ENCODE measurements around the gene HPN. TPM values are rescaled to one million over a fixed set of nuclear protein-coding genes. Genes with fewer than 3 reads are reported as not detected.
"Not testable (repeated sequence)": the region's sequence is repeated elsewhere in the genome, so short reads cannot be mapped to it uniquely, and the experiment has no call there.

HPN gene
- total RNA-seq, 2 donors from 2014 or later: 2.5 to 7.2 TPM

GRCh38 chr19:35004517-35005255, 36.8 kb upstream of the HPN start:
- Histone ChIP-seq H3K4me3 (no peak overlapping the region), H3K4me1 (peaks cover 0 to 66% of the 10 kb centered on the region in 2 donors), H3K27me3 (no peaks in the 10 kb centered on the region), H3K27ac (peak overlapping the region in 1 of 2 donors; percentile 12), H3K9me3 (no peaks in the 10 kb centered on the region), H3K36me3 (peaks cover 7% of the 10 kb centered on the region)
- no peak for DNase-seq (ENCODE audit: low spot score)
- no peak for TF ChIP-seq CTCF (IDR thresholded peaks at IDR 0.05)

- H3K36me3 ChIP-seq: peaks cover 14% of the 10 kb centered on the region
- no peak overlapping the region for H3K4me3 ChIP-seq
- no peak for TF ChIP-seq CTCF (IDR thresholded peaks at IDR 0.05)
- no peaks in the 10 kb centered on the region for H3K9me3 ChIP-seq
- peak overlapping the region; percentile 12 to 56 for H3K27ac ChIP-seq
- H3K27me3 ChIP-seq: no peaks in the 10 kb centered on the region
- peaks cover 0 to 64% of the 10 kb centered on the region in 2 donors for H3K4me1 ChIP-seq
- DNase-seq (ENCODE audit: low spot score): no peak
Measured at GRCh38 chr19:35005256-35005977, 36.1 kb upstream of the HPN start.

GRCh38 chr19:35006007-35006341, 35.5 kb upstream of the HPN start:
- Histone ChIP-seq H3K27ac (peak overlapping the region; percentile 12 to 56), H3K36me3 (peaks cover 19% of the 10 kb centered on the region), H3K4me1 (peaks cover 0 to 59% of the 10 kb centered on the region in 2 donors)
- not testable (repeated sequence) for H3K9me3 ChIP-seq; H3K27me3 ChIP-seq; H3K4me3 ChIP-seq; DNase-seq (ENCODE audit: low spot score)

GRCh38 chr19:35006342-35006998, 35.1 kb upstream of the HPN start:
- H3K27me3 ChIP-seq: no peaks in the 10 kb centered on the region
- no peak for TF ChIP-seq CTCF (IDR thresholded peaks at IDR 0.05)
- no peak overlapping the region for H3K4me3 ChIP-seq
- peak overlapping the region; percentile 12 to 56 for H3K27ac ChIP-seq
- H3K36me3 ChIP-seq: peaks cover 23% of the 10 kb centered on the region
- no peaks in the 10 kb centered on the region for H3K9me3 ChIP-seq
- peaks cover 0 to 54% of the 10 kb centered on the region in 2 donors for H3K4me1 ChIP-seq
- DNase-seq (ENCODE audit: low spot score): no peak

GRCh38 chr19:35006999-35007365, 34.5 kb upstream of the HPN start:
- no peak overlapping the region for H3K27ac ChIP-seq
- H3K9me3 ChIP-seq: no peaks in the 10 kb centered on the region
- TF ChIP-seq CTCF (IDR thresholded peaks at IDR 0.05): no peak
- H3K4me3 ChIP-seq: no peak overlapping the region
- peaks cover 0 to 54% of the 10 kb centered on the region in 2 donors for H3K4me1 ChIP-seq
- peaks cover 28% of the 10 kb centered on the region for H3K36me3 ChIP-seq
- no peak for DNase-seq (ENCODE audit: low spot score)
- no peaks in the 10 kb centered on the region for H3K27me3 ChIP-seq

GRCh38 chr19:35007427-35007826, 34.1 kb upstream of the HPN start:
- H3K27ac ChIP-seq; H3K4me3 ChIP-seq; H3K27me3 ChIP-seq; DNase-seq (ENCODE audit: low spot score); H3K9me3 ChIP-seq: not testable (repeated sequence)
- H3K36me3 ChIP-seq: peaks cover 32% of the 10 kb centered on the region
- H3K4me1 ChIP-seq: peaks cover 0 to 54% of the 10 kb centered on the region in 2 donors
